Activated T-cell treated with anti-CD3 and anti-CD28 coated beads, Interleukin-2, amount 50 U/mL, for 72 hours (primary cell): ENCODE measurements around the gene DPEP2. TPM values are rescaled to one million over a fixed set of nuclear protein-coding genes. Genes with fewer than 3 reads are reported as not detected.
"Not testable (repeated sequence)": the region's sequence is repeated elsewhere in the genome, so short reads cannot be mapped to it uniquely, and the experiment has no call there.

Experiments
- ATAC-seq, 2 donors: fragments of 150-1000 bp; cut with Tn5 transposase; replicated peaks in 1 of 2; 2 replicates each; pipeline ENCODE4 v1.10.0; 2021; ENCODE audit warnings: moderate library complexity in 2 of 2, mild to moderate bottlenecking in 1 of 2
- DNase-seq, 2 donors: peaks; one replicate each; pipeline ENCODE4 v3.0.0; 2021 to 2022; ENCODE audit warnings: mixed read lengths in 1 of 2
- H3K27ac Mint-ChIP-seq: one replicate; pipeline ENCODE4 v1.8.0; 2022; ENCODE audit warnings: mild to moderate bottlenecking, moderate library complexity, mixed read lengths
- H3K27me3 Mint-ChIP-seq: one replicate; pipeline ENCODE4 v1.8.0; 2022; ENCODE audit warnings: low read depth, mixed read lengths
- H3K36me3 Mint-ChIP-seq, 2 donors: one replicate each; pipeline ENCODE4 v1.8.0; 2022; ENCODE audit warnings: mixed read lengths in 2 of 2, mild to moderate bottlenecking in 1 of 2; ENCODE audit not compliant: insufficient read depth in 2 of 2
- H3K4me1 Mint-ChIP-seq: one replicate; pipeline ENCODE4 v1.8.0; 2022; ENCODE audit warnings: low read depth, mixed read lengths
- H3K4me3 Mint-ChIP-seq, 2 donors: one replicate each; pipeline ENCODE4 v1.8.0; 2022; ENCODE audit warnings: mild to moderate bottlenecking in 2 of 2, mixed read lengths in 2 of 2, moderate library complexity in 2 of 2
- H3K9me3 Mint-ChIP-seq, 2 donors: one replicate each; pipeline ENCODE4 v1.8.0; 2022; ENCODE audit warnings: mixed read lengths in 2 of 2
- total RNA-seq, 2 donors: library from RNA; stranded (reverse); gene quantifications; one replicate each; pipeline ENCODE4 v1.2.3, GENCODE V29; 2022

Gene DPEP2
- total RNA-seq, 2 donors from 2014 or later = 11.4 to 11.6 TPM

GRCh38 chr16:67941469-67942199 is 57.6 kb downstream of the DPEP2 start:
- Mint-ChIP-seq H3K27ac (peak overlapping the region; percentile 25), H3K27me3 (no peaks in the 10 kb centered on the region), H3K36me3 (peaks cover 2 to 3% of the 10 kb centered on the region in 2 donors)

GRCh38 chr16:67940446-67941089 is 58.7 kb downstream of the DPEP2 start:
- Mint-ChIP-seq H3K9me3 (no peaks in the 10 kb centered on the region), H3K4me1 (peaks cover 40% of the 10 kb centered on the region), H3K36me3 (peaks cover 5 to 6% of the 10 kb centered on the region in 2 donors), H3K4me3 (no peak overlapping the region), H3K27ac (peak overlapping the region; percentile 28), H3K27me3 (no peaks in the 10 kb centered on the region)
- ATAC-seq (no peak), DNase-seq (no peak)

More at GRCh38 chr16:67941469-67942199, 57.6 kb downstream of the DPEP2 start:
- peaks cover 36% of the 10 kb centered on the region for H3K4me1 Mint-ChIP-seq
- H3K9me3 Mint-ChIP-seq = no peaks in the 10 kb centered on the region
- no peak overlapping the region for H3K4me3 Mint-ChIP-seq
- DNase-seq (no peak), ATAC-seq (no peak)

- ATAC-seq = no peak
- peak overlapping the region; percentile 58 for H3K27ac Mint-ChIP-seq
- peak; percentile 53 to 55 for DNase-seq
- peaks cover 48% of the 10 kb centered on the region for H3K4me1 Mint-ChIP-seq
- no peaks in the 10 kb centered on the region for H3K27me3 Mint-ChIP-seq
- peaks cover 6 to 9% of the 10 kb centered on the region in 2 donors for H3K36me3 Mint-ChIP-seq
- H3K4me3 Mint-ChIP-seq = peak overlapping the region; percentile 43 to 57
- H3K9me3 Mint-ChIP-seq = no peaks in the 10 kb centered on the region
Observed at GRCh38 chr16:67939507-67940445, 59.5 kb downstream of the DPEP2 start.

GRCh38 chr16:67937713-67938112 is 61.6 kb downstream of the DPEP2 start:
- H3K9me3 Mint-ChIP-seq, H3K27me3 Mint-ChIP-seq, ATAC-seq, H3K36me3 Mint-ChIP-seq, DNase-seq: not testable (repeated sequence)
- Mint-ChIP-seq H3K4me1 (peaks cover 57% of the 10 kb centered on the region), H3K4me3 (peak overlapping the region; percentile 87 to 100), H3K27ac (peak overlapping the region; percentile 50)

Other genes starting within 250 kb of the DPEP2 start
- 10 to 100 TPM; 17.1 to 24.8 TPM for gene RANBP10, start 192.9 kb downstream of the DPEP2 start, total RNA-seq
- under 1 TPM; 0.39 to 0.86 TPM for gene TSNAXIP1, start 192.6 kb downstream of the DPEP2 start, total RNA-seq
- 10 to 100 TPM; 31.7 to 39.2 TPM for gene THAP11, start 157.2 kb downstream of the DPEP2 start, total RNA-seq
- 10 to 100 TPM; 80.8 to 90.1 TPM for gene NUTF2, start 152.6 kb downstream of the DPEP2 start, total RNA-seq
- 10 to 100 TPM; 43.6 to 59.4 TPM for gene CENPT, start 151.8 kb downstream of the DPEP2 start, total RNA-seq
- 10 to 100 TPM; 82.9 to 86.4 TPM for gene EDC4, start 126.4 kb downstream of the DPEP2 start, total RNA-seq
- 1 to 10 TPM in 1 of 2 donors, under 1 TPM in 1; 0.60 to 1.9 TPM for gene NRN1L, start 114.6 kb downstream of the DPEP2 start, total RNA-seq
- 10 to 100 TPM; 16.1 to 16.2 TPM for gene PSKH1, start 106.2 kb downstream of the DPEP2 start, total RNA-seq
- 1 to 10 TPM; 4.2 to 5.0 TPM for gene CTRL, start 67.6 kb downstream of the DPEP2 start, total RNA-seq
- gene PSMB10, start 62.6 kb downstream of the DPEP2 start, total RNA-seq = 100 to 1,000 TPM; 169 to 184 TPM
- 10 to 100 TPM; 12.3 to 20.1 TPM for gene LCAT, start 55.4 kb downstream of the DPEP2 start, total RNA-seq
- gene SLC12A4, start 30.8 kb downstream of the DPEP2 start, total RNA-seq = 10 to 100 TPM; 32.6 to 34.7 TPM
- gene DPEP3, start 19.0 kb downstream of the DPEP2 start, total RNA-seq = under 1 TPM; 0.12 to 0.16 TPM
- gene DPEP2NB, start 16.4 kb upstream of the DPEP2 start, total RNA-seq = not detected
- 10 to 100 TPM; 12.6 to 13.4 TPM for gene DDX28, start 23.7 kb upstream of the DPEP2 start, total RNA-seq
- gene DUS2, start 23.8 kb upstream of the DPEP2 start, total RNA-seq = 10 to 100 TPM; 21.4 to 22.4 TPM
- 10 to 100 TPM; 79.7 to 82.5 TPM for gene NFATC3, start 85.9 kb upstream of the DPEP2 start, total RNA-seq
- under 1 TPM; 0.31 to 0.63 TPM for gene ESRP2, start 236.6 kb upstream of the DPEP2 start, total RNA-seq
- 1 to 10 TPM; 6.1 to 7.6 TPM for gene PLA2G15, start 245.9 kb upstream of the DPEP2 start, total RNA-seq